ENCODE data around the gene EGFL6.
A peak's percentile ranks its signal among the peaks of the same experiment; 100 is the strongest.
"Not testable (repeated sequence)": the region's sequence is repeated elsewhere in the genome, so short reads cannot be mapped to it uniquely, and the experiment has no call there.

The EGFL6 gene

DNA sequence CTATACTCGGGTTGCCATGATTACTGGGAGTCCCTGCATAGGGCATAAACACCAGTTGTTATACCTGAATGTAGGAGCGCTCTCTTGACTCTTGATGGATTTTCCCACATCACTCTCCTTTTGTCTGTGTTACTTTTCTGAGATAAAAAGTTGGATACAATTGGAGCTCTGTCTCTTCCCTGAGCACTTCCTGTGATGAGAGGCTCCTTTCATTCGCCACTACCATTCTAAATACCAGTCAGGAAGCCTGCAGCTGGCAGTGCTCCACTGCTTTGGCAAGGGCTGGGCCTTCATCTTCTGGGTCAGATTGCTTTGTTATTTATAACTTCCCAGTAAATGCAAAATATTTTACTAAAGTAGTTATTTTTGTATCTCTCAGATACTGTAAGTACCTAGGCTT is 97.4 kb downstream of the EGFL6 start:
- no peak overlapping the region for H3K27ac ChIP-seq (ENCODE audit: low read length)
- H3K9ac ChIP-seq (ENCODE audit: low read length), result no peak overlapping the region
- H3K79me2 ChIP-seq (ENCODE audit: low read length), result no peaks in the 10 kb centered on the region
- no peak overlapping the region for H2AFZ ChIP-seq (ENCODE audit: low read depth, low read length)
- H4K20me1 ChIP-seq (ENCODE audit: insufficient read depth, low read length), result no peaks in the 10 kb centered on the region
- H3K36me3 ChIP-seq (replicated peaks; ENCODE audit: low read depth, low read length), result peaks cover 9% of the 10 kb centered on the region
- H3K9me3 ChIP-seq (ENCODE audit: insufficient read depth, low read length), result no peaks in the 10 kb centered on the region
- no peak for TF ChIP-seq EZH2phosphoT487 (IDR thresholded peaks at IDR 0.05; ENCODE audit: low read depth)
- TF ChIP-seq, protein P1, sequence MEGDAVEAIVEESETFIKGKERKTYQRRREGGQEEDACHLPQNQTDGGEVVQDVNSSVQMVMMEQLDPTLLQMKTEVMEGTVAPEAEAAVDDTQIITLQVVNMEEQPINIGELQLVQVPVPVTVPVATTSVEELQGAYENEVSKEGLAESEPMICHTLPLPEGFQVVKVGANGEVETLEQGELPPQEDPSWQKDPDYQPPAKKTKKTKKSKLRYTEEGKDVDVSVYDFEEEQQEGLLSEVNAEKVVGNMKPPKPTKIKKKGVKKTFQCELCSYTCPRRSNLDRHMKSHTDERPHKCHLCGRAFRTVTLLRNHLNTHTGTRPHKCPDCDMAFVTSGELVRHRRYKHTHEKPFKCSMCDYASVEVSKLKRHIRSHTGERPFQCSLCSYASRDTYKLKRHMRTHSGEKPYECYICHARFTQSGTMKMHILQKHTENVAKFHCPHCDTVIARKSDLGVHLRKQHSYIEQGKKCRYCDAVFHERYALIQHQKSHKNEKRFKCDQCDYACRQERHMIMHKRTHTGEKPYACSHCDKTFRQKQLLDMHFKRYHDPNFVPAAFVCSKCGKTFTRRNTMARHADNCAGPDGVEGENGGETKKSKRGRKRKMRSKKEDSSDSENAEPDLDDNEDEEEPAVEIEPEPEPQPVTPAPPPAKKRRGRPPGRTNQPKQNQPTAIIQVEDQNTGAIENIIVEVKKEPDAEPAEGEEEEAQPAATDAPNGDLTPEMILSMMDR (IDR thresholded peaks at IDR 0.05; ENCODE audit: low read depth, low read length), result no peak
- no peaks in the 10 kb centered on the region for H3K27me3 ChIP-seq (ENCODE audit: low read depth, low read length)
- H3K4me2 ChIP-seq (ENCODE audit: low read length), result no peak overlapping the region
- H3K4me3 ChIP-seq (ENCODE audit: low read length), result no peak overlapping the region
- peaks cover 28% of the 10 kb centered on the region for H3K4me1 ChIP-seq (ENCODE audit: low read length)

DNA sequence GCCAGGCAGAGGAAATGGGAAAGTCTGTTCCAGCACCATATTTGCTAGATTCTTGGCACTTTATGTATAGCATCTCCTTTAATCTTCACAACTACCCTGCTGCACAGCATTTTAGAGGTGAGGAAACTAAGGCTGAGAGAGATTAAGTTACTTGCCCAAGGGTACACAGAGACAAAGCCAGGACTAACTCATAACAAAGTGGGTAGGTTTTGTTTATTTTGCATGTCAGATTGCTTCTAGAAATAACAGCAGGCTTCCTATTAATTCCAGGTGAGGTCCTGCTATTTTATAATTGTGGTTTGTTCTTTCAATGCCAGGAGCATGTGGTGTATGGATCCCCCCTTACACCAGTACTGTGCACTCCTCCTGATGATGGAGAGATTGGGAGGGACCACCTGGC is 98.5 kb downstream of the EGFL6 start:
- Histone ChIP-seq H3K4me1 (ENCODE audit: low read length) (peaks cover 28% of the 10 kb centered on the region), H3K27me3 (ENCODE audit: low read depth, low read length) (no peaks in the 10 kb centered on the region), H3K4me2 (ENCODE audit: low read length) (no peak overlapping the region), H2AFZ (ENCODE audit: low read depth, low read length) (no peak overlapping the region), H3K79me2 (ENCODE audit: low read length) (no peaks in the 10 kb centered on the region), H3K9me3 (ENCODE audit: insufficient read depth, low read length) (no peaks in the 10 kb centered on the region), H3K4me3 (ENCODE audit: low read length) (no peak overlapping the region), H3K36me3 (replicated peaks; ENCODE audit: low read depth, low read length) (peaks cover 5% of the 10 kb centered on the region), H3K9ac (ENCODE audit: low read length) (no peak overlapping the region), H3K27ac (ENCODE audit: low read length) (no peak overlapping the region), H4K20me1 (ENCODE audit: insufficient read depth, low read length) (no peaks in the 10 kb centered on the region)
- TF ChIP-seq EZH2phosphoT487 (IDR thresholded peaks at IDR 0.05; ENCODE audit: low read depth), result no peak
- TF ChIP-seq, protein P1 (IDR thresholded peaks at IDR 0.05; ENCODE audit: low read depth, low read length), result no peak

DNA sequence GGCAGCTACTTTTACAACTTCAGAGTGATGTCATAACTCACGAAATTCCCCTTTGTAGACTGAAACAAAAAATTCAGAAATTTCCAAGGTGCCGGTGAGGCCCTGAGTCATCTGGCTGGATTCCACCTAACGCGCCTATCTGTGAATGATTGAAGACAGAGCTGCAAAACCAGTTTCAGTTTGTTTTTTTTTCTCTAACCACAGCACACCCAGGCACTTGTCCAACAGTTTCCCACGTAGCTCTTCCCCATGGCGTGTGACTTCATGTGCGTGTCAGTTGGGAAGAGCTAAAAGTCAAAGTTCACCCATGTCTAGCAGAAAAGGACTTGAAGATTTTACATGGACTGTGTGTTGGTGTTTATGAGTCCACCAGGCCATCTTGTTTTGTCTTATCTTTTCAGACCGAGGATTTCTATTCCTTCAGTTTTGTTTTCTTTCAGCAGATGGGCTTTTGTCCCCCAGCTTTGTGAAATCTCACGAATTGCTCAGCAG is 99.9 kb downstream of the EGFL6 start:
- Histone ChIP-seq H3K4me2 (ENCODE audit: low read length) (peak overlapping the region; percentile 88), H3K9me3 (ENCODE audit: insufficient read depth, low read length) (no peaks in the 10 kb centered on the region), H2AFZ (ENCODE audit: low read depth, low read length) (0 out of 2 replicates have a peak overlapping the region, but pooled peaks have one; percentile 60), H3K79me2 (ENCODE audit: low read length) (no peaks in the 10 kb centered on the region), H3K4me3 (ENCODE audit: low read length) (peak overlapping the region; percentile 66), H3K36me3 (replicated peaks; ENCODE audit: low read depth, low read length) (no peaks in the 10 kb centered on the region), H3K27me3 (ENCODE audit: low read depth, low read length) (no peaks in the 10 kb centered on the region), H3K27ac (ENCODE audit: low read length) (peak overlapping the region; percentile 92), H4K20me1 (ENCODE audit: insufficient read depth, low read length) (no peaks in the 10 kb centered on the region), H3K9ac (ENCODE audit: low read length) (peak overlapping the region; percentile 15; the same call in 1 of the 2 replicates), H3K4me1 (ENCODE audit: low read length) (peaks cover 28% of the 10 kb centered on the region)
- TF ChIP-seq EZH2phosphoT487 (IDR thresholded peaks at IDR 0.05; ENCODE audit: low read depth), result no peak
- TF ChIP-seq, protein P1 (IDR thresholded peaks at IDR 0.05; ENCODE audit: low read depth, low read length), result no peak

DNA sequence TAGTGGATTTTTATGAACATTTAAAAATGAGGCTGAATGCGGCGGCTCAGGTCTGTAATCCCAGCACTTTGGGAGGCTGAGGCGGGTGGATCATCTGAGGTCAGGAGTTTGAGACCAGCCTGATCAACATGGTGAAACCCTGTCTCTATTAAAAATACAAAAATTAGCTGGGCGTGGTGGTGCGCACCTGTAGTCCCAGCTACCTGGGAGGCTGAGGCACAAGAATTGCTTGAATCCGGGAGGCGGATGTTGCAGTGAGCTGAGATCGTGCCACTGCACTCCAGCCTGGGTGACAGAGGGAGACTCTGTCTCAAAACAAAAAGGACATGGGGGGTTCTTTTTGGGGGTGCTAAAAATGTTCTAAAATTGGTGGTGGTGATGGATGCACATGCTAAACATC is 100.4 kb downstream of the EGFL6 start:
- Histone ChIP-seq H3K4me2 (ENCODE audit: low read length) (peak overlapping the region; percentile 88), H3K9ac (ENCODE audit: low read length) (peak overlapping the region; percentile 15; the same call in 1 of the 2 replicates), H3K27ac (ENCODE audit: low read length) (peak overlapping the region; percentile 92), H3K4me1 (ENCODE audit: low read length) (peaks cover 28% of the 10 kb centered on the region), H3K4me3 (ENCODE audit: low read length) (peak overlapping the region; percentile 66)
- H3K36me3 ChIP-seq (replicated peaks; ENCODE audit: low read depth, low read length); H3K27me3 ChIP-seq (ENCODE audit: low read depth, low read length); H4K20me1 ChIP-seq (ENCODE audit: insufficient read depth, low read length); H2AFZ ChIP-seq (ENCODE audit: low read depth, low read length); H3K9me3 ChIP-seq (ENCODE audit: insufficient read depth, low read length); H3K79me2 ChIP-seq (ENCODE audit: low read length): not testable (repeated sequence)
